IPS-20b (cell line): ENCODE measurements around the gene SRPRB.

Experiments used
- H3K27ac ChIP-seq: one replicate; pipeline ENCODE4 v1.5.1; 2013; ENCODE audit warnings: low read length
- H3K27me3 ChIP-seq: 2 replicates; pipeline ENCODE4 v1.6.1; 2013; ENCODE audit warnings: mild to moderate bottlenecking, low read length, inconsistent platforms; ENCODE audit not compliant: insufficient read depth
- H3K36me3 ChIP-seq: 2 replicates; pipeline ENCODE4 v1.6.1; 2013; ENCODE audit warnings: low read depth, mild to moderate bottlenecking, inconsistent platforms, low read length, moderate library complexity; ENCODE audit not compliant: insufficient read depth
- H3K4me1 ChIP-seq: 2 replicates; pipeline ENCODE4 v1.6.1; 2013; ENCODE audit warnings: mild to moderate bottlenecking, control low read depth, inconsistent platforms, low read length, moderate library complexity; ENCODE audit not compliant: insufficient read depth
- H3K4me3 ChIP-seq: 2 replicates; pipeline ENCODE4 v1.5.1; 2013; ENCODE audit warnings: mild to moderate bottlenecking, low read length, inconsistent platforms
- H3K9ac ChIP-seq: 2 replicates; pipeline ENCODE4 v1.6.1; 2013; ENCODE audit warnings: low read depth, mild to moderate bottlenecking, inconsistent platforms, low read length, moderate library complexity
- H3K9me3 ChIP-seq: 2 replicates; pipeline ENCODE4 v1.6.1; 2013; ENCODE audit warnings: mild to moderate bottlenecking, low read depth, low read length, inconsistent platforms; ENCODE audit not compliant: insufficient read depth

Gene SRPRB

GRCh38 chr3:133838916-133839800 lies 33.5 kb downstream of the SRPRB start:
- H3K27ac ChIP-seq, result no peak overlapping the region
- H3K4me3 ChIP-seq, result no peak overlapping the region
- no peaks in the 10 kb centered on the region for H3K27me3 ChIP-seq
- H3K36me3 ChIP-seq, result no peaks in the 10 kb centered on the region
- H3K9me3 ChIP-seq, result no peaks in the 10 kb centered on the region
- H3K4me1 ChIP-seq, result no peaks in the 10 kb centered on the region
- no peak overlapping the region for H3K9ac ChIP-seq

GRCh38 chr3:133840055-133840737 lies 34.6 kb downstream of the SRPRB start:
- Histone ChIP-seq H3K9ac (no peak overlapping the region), H3K4me1 (no peaks in the 10 kb centered on the region), H3K36me3 (no peaks in the 10 kb centered on the region), H3K27me3 (no peaks in the 10 kb centered on the region), H3K9me3 (no peaks in the 10 kb centered on the region), H3K27ac (no peak overlapping the region), H3K4me3 (no peak overlapping the region)

- no peaks in the 10 kb centered on the region for H3K9me3 ChIP-seq
- no peak overlapping the region for H3K9ac ChIP-seq
- H3K4me3 ChIP-seq, result no peak overlapping the region
- H3K27me3 ChIP-seq, result no peaks in the 10 kb centered on the region
- H3K27ac ChIP-seq, result no peak overlapping the region
- H3K4me1 ChIP-seq, result no peaks in the 10 kb centered on the region
- no peaks in the 10 kb centered on the region for H3K36me3 ChIP-seq
Observed at GRCh38 chr3:133840767-133841166, 35.2 kb downstream of the SRPRB start.

GRCh38 chr3:133841196-133841595 lies 35.6 kb downstream of the SRPRB start:
- H3K27me3 ChIP-seq, result no peaks in the 10 kb centered on the region
- H3K36me3 ChIP-seq, result no peaks in the 10 kb centered on the region
- no peak overlapping the region for H3K4me3 ChIP-seq
- no peak overlapping the region for H3K9ac ChIP-seq
- no peaks in the 10 kb centered on the region for H3K4me1 ChIP-seq
- no peaks in the 10 kb centered on the region for H3K9me3 ChIP-seq
- H3K27ac ChIP-seq, result no peak overlapping the region

- Histone ChIP-seq H3K4me1 (no peaks in the 10 kb centered on the region), H3K27ac (no peak overlapping the region), H3K4me3 (no peak overlapping the region), H3K36me3 (no peaks in the 10 kb centered on the region), H3K27me3 (no peaks in the 10 kb centered on the region), H3K9ac (no peak overlapping the region), H3K9me3 (no peaks in the 10 kb centered on the region)
Observed at GRCh38 chr3:133842158-133842557, 36.5 kb downstream of the SRPRB start.

- Histone ChIP-seq H3K4me3 (no peak overlapping the region), H3K27me3 (no peaks in the 10 kb centered on the region), H3K9me3 (no peaks in the 10 kb centered on the region), H3K36me3 (no peaks in the 10 kb centered on the region), H3K9ac (no peak overlapping the region), H3K27ac (no peak overlapping the region), H3K4me1 (no peaks in the 10 kb centered on the region)
Observed at GRCh38 chr3:133843634-133844033, 38.0 kb downstream of the SRPRB start.

GRCh38 chr3:133845127-133845526 lies 39.5 kb downstream of the SRPRB start:
- H3K4me1 ChIP-seq, result no peaks in the 10 kb centered on the region
- no peaks in the 10 kb centered on the region for H3K27me3 ChIP-seq
- no peaks in the 10 kb centered on the region for H3K36me3 ChIP-seq
- H3K9me3 ChIP-seq, result no peaks in the 10 kb centered on the region
- no peak overlapping the region for H3K4me3 ChIP-seq
- H3K27ac ChIP-seq, result no peak overlapping the region
- H3K9ac ChIP-seq, result no peak overlapping the region

- Histone ChIP-seq H3K27ac (no peak overlapping the region), H3K4me3 (no peak overlapping the region)
Observed at GRCh38 chr3:133849346-133849745, 43.7 kb downstream of the SRPRB start.

GRCh38 chr3:133850034-133850433 lies 44.4 kb downstream of the SRPRB start:
- H3K4me1 ChIP-seq, result peaks cover 4% of the 10 kb centered on the region
- no peak overlapping the region for H3K4me3 ChIP-seq
- H3K27ac ChIP-seq, result no peak overlapping the region
- H3K9me3 ChIP-seq, result no peaks in the 10 kb centered on the region
- no peak overlapping the region for H3K9ac ChIP-seq
- H3K36me3 ChIP-seq, result no peaks in the 10 kb centered on the region
- no peaks in the 10 kb centered on the region for H3K27me3 ChIP-seq

More at GRCh38 chr3:133849346-133849745, 43.7 kb downstream of the SRPRB start:
- Histone ChIP-seq H3K27me3 (no peaks in the 10 kb centered on the region), H3K9ac (no peak overlapping the region), H3K4me1 (no peaks in the 10 kb centered on the region; the same call in 1 of the 2 replicates), H3K9me3 (no peaks in the 10 kb centered on the region), H3K36me3 (no peaks in the 10 kb centered on the region)

GRCh38 chr3:133851266-133851906 lies 45.8 kb downstream of the SRPRB start:
- peaks cover 6% of the 10 kb centered on the region for H3K4me1 ChIP-seq
- no peak overlapping the region for H3K27ac ChIP-seq
- no peak overlapping the region for H3K9ac ChIP-seq
- no peaks in the 10 kb centered on the region for H3K36me3 ChIP-seq
- no peak overlapping the region for H3K4me3 ChIP-seq
- H3K27me3 ChIP-seq, result no peaks in the 10 kb centered on the region
- H3K9me3 ChIP-seq, result no peaks in the 10 kb centered on the region

- Histone ChIP-seq H3K9me3 (no peaks in the 10 kb centered on the region), H3K27me3 (no peaks in the 10 kb centered on the region), H3K4me1 (peaks cover 6% of the 10 kb centered on the region), H3K27ac (no peak overlapping the region), H3K9ac (no peak overlapping the region), H3K36me3 (no peaks in the 10 kb centered on the region), H3K4me3 (no peak overlapping the region)
Observed at GRCh38 chr3:133851931-133852330, 46.3 kb downstream of the SRPRB start.
